Heart right ventricle (tissue), 16 donors: Measurements from ENCODE around the gene TMEM165. TPM values are rescaled to one million over a fixed set of nuclear protein-coding genes. Genes with fewer than 3 reads are reported as not detected.
A peak's percentile ranks its signal among the peaks of the same experiment; 100 is the strongest.

Source experiments
- ATAC-seq, 8 donors: fragments of 200-7000 bp; cut with Tn5 transposase; one replicate each; pipeline ENCODE4 v1.9.1; 2020; ENCODE audit warnings: mild to moderate bottlenecking in 8 of 8, moderate library complexity in 8 of 8, moderate number of reproducible peaks in 1 of 8
- DNase-seq, 2 donors: peaks; one replicate each; pipeline ENCODE4 v3.0.0-alpha.2; 2020
- H3K27ac ChIP-seq, 10 donors: fragments of 200-600 bp; sonication (generic) in 2 of 10; one replicate each; pipeline versions ENCODE4 v1.5.0 to v1.8.0; 2020 to 2022; ENCODE audit warnings: mild to moderate bottlenecking in 3 of 10
- H3K27me3 ChIP-seq, 7 donors: fragments of 200-600 bp; one replicate each; pipeline ENCODE4 v1.8.0; 2021 to 2022; ENCODE audit warnings: mild to moderate bottlenecking in 2 of 7
- H3K36me3 ChIP-seq, 9 donors: fragments of 200-600 bp; sonication (generic) in 1 of 9; one replicate each; pipeline versions ENCODE4 v1.5.0 to v1.8.0; 2020 to 2022; ENCODE audit warnings: mild to moderate bottlenecking in 2 of 9
- H3K4me1 ChIP-seq, 9 donors: fragments of 200-600 bp; sonication (generic) in 1 of 9; one replicate each; pipeline versions ENCODE4 v1.5.0 to v1.8.0; 2020 to 2022; ENCODE audit warnings: mild to moderate bottlenecking in 4 of 9
- H3K4me3 ChIP-seq, 10 donors: fragments of 200-600 bp; sonication (generic) in 2 of 10; one replicate each; pipeline versions ENCODE4 v1.5.0 to v1.8.0; 2020 to 2022; ENCODE audit warnings: mild to moderate bottlenecking in 7 of 10, moderate library complexity in 2 of 10
- H3K9me3 ChIP-seq, 11 donors: fragments of 200-600 bp in 10 of 11; sonication (generic) in 2 of 11; one replicate each; pipeline versions ENCODE4 v1.5.0 to v1.8.0; 2013 to 2022; ENCODE audit warnings: mild to moderate bottlenecking in 2 of 11, control low read depth in 1 of 11, moderate library complexity in 1 of 11
- CTCF ChIP-seq, 9 donors: fragments of 200-600 bp; sonication (generic) in 2 of 9; IDR thresholded peaks; one replicate each; pipeline versions ENCODE4 v1.5.0 to v1.8.0; 2021 to 2022; ENCODE audit warnings: antibody characterized with exemption in 9 of 9, mild to moderate bottlenecking in 5 of 9, moderate library complexity in 1 of 9
- WGBS, 2 donors: extraction: QIAGEN DNeasy Blood & Tissue Kit; methylation state at CpG; one replicate each; pipeline ENCODE4 v1.1.7; 2013; ENCODE audit warnings: inconsistent platforms in 1 of 2; 5-methylcytosine and 5-hydroxymethylcytosine counted together
- intact Hi-C, 10 donors: fragments of 100-400 bp; cut with DNase I; formaldehyde crosslinking; loops; one replicate each; pipeline versions ENCODE4 v1.11.1 to v1.14.2; 2022
- polyA plus RNA-seq, 2 donors: library from polyadenylated mRNA; stranded (reverse); fragments of 200-250 nt; gene quantifications; one replicate each; pipeline ENCODE4 v1.2.3, GENCODE V29; 2013
- total RNA-seq, 10 donors: library from RNA; stranded (reverse); fragmentation: NEBNext Ultra II Directional in 3 of 10; extraction: Animal tissue kit (Norgen Biotek cat#: 25700) in 3 of 10; gene quantifications; one replicate each; pipeline versions ENCODE4 v1.2.1 to v1.2.4, GENCODE V29; 2021 to 2023
- donor health status: Arrhythmogenic right ventricular cardiomyopathy.
- donor health status: ischemic (EF 13 %, LVEDD 7.1; RV severe dilation, severe dysfunction).
- donor health status: healthy with polysubstance abuse.
- donor health status: DM: no; HTN: yes; CAD: no.
- donor health status: DM: no; HTN: no; CAD: no.
- donor health status: ischemic (EF 25% LVEDD 6.9; RV normal size, moderate dysfunction).
- donor health status: ischemic (EF 25% LVEDD 5.7; RV mildly dilated, moderate dysfunction).
- donor health status: healthy.
- donor health status: DM: yes; HTN: yes; CAD: no.
- donor health status: Ischemic cardiomyopathy.
- donor health status: ischemic (EF 35%, LVEDD 5.7; RV mildly dilated, moderate dysfunction).
- donor health status: nonischemic (EF 11% LVEDD 7.7; RV severe dilation, severe dysfunction).
- donor health status: DM: yes; HTN: yes; CAD: no.
- donor health status: PGD.
- donor health status: ischemic (EF 29% LVEDD 5.4; RV normal size, mild dysfunction).
- donor health status: nonischemic (EF 23%, LVEDD 6.1; RV moderate dilation, normal function).

The TMEM165 gene
- total and polyA plus RNA-seq, 12 donors, result 30.3 to 86.3 (median 36.4) TPM

GRCh38 chr4:55424791-55425190 is 29.0 kb downstream of the TMEM165 start:
- Histone ChIP-seq H3K27ac (no peak overlapping the region), H3K9me3 (no peaks in the 10 kb centered on the region), H3K27me3 (no peaks in the 10 kb centered on the region), H3K36me3 (peaks cover 0 to 100% (median 36%) of the 10 kb centered on the region in 9 donors), H3K4me3 (no peak overlapping the region), H3K4me1 (peaks cover 0 to 6% (median 0%) of the 10 kb centered on the region in 9 donors)
- ATAC-seq (no peak), DNase-seq (no peak)
- intact Hi-C loops, result no loop called here
- no peak for TF ChIP-seq CTCF (IDR thresholded peaks at IDR 0.05)
- WGBS, 2 donors, result 89 to 91% methylated on average over 3 of the region's 3 CpGs

GRCh38 chr4:55431710-55432336 is 36.1 kb downstream of the TMEM165 start:
- no peak overlapping the region for H3K27ac ChIP-seq
- TF ChIP-seq CTCF (IDR thresholded peaks at IDR 0.05), result no peak
- WGBS, 2 donors, result 74 to 76% methylated on average over 6 of the region's 6 CpGs
- H3K4me1 ChIP-seq, result peaks cover 0 to 6% (median 0%) of the 10 kb centered on the region in 9 donors
- intact Hi-C loops, result loop anchor here in 1 of 10 donors (10.0 kb wide), 1 partner anchor 113 kb away; the partner anchor contains the start of gene CLOCK
- ATAC-seq (no peak), DNase-seq (no peak)
- H3K36me3 ChIP-seq, result peaks cover 0 to 100% (median 33%) of the 10 kb centered on the region in 9 donors
- H3K9me3 ChIP-seq, result no peaks in the 10 kb centered on the region
- H3K27me3 ChIP-seq, result no peaks in the 10 kb centered on the region
- no peak overlapping the region for H3K4me3 ChIP-seq

- intact Hi-C loops, result loop anchor here in 1 of 10 donors (10.0 kb wide), 1 partner anchor 110 kb away; the partner anchor contains the start of gene CLOCK
- ATAC-seq (peak in 4 of 8 donors; percentile 28 to 55 (median 40)), DNase-seq (no peak)
- Histone ChIP-seq H3K27me3 (no peaks in the 10 kb centered on the region), H3K36me3 (peaks cover 0 to 94% (median 20%) of the 10 kb centered on the region in 9 donors), H3K9me3 (no peaks in the 10 kb centered on the region), H3K4me1 (peaks cover 0 to 6% (median 0%) of the 10 kb centered on the region in 9 donors), H3K27ac (no peak overlapping the region), H3K4me3 (no peak overlapping the region)
- peak in 3 of 9 donors; percentile 14 to 26 (median 22) for TF ChIP-seq CTCF (IDR thresholded peaks at IDR 0.05)
- 43 to 56% methylated on average over 3 of the region's 3 CpGs for WGBS, 2 donors
These were observed 39.5 kb downstream of the TMEM165 start for GRCh38 chr4:55435141-55435841.

- Histone ChIP-seq H3K36me3 (peaks cover 0 to 94% (median 8%) of the 10 kb centered on the region in 9 donors), H3K4me3 (no peak overlapping the region), H3K27me3 (no peaks in the 10 kb centered on the region), H3K9me3 (no peaks in the 10 kb centered on the region), H3K27ac (no peak overlapping the region), H3K4me1 (peaks cover 0 to 6% (median 0%) of the 10 kb centered on the region in 9 donors)
- DNase-seq (no peak), ATAC-seq (peak in 2 of 8 donors; percentile 44 to 46)
- WGBS, 2 donors, result 83 to 88% methylated on average over 5 of the region's 5 CpGs
- TF ChIP-seq CTCF (IDR thresholded peaks at IDR 0.05), result no peak
- intact Hi-C loops, result loop anchor here in 1 of 10 donors (10.0 kb wide), 1 partner anchor 107 kb away; the partner anchor contains the start of gene CLOCK
These were observed 41.6 kb downstream of the TMEM165 start for GRCh38 chr4:55437356-55437796.
